ENCODE measurements around the gene GPR63. TPM values are rescaled to one million over a fixed set of nuclear protein-coding genes. Genes with fewer than 3 reads are reported as not detected.
A peak's percentile ranks its signal among the peaks of the same experiment; 100 is the strongest.

Gene GPR63
- total RNA-seq, 1 experiment from 2014 or later: 5.9 TPM

DNA sequence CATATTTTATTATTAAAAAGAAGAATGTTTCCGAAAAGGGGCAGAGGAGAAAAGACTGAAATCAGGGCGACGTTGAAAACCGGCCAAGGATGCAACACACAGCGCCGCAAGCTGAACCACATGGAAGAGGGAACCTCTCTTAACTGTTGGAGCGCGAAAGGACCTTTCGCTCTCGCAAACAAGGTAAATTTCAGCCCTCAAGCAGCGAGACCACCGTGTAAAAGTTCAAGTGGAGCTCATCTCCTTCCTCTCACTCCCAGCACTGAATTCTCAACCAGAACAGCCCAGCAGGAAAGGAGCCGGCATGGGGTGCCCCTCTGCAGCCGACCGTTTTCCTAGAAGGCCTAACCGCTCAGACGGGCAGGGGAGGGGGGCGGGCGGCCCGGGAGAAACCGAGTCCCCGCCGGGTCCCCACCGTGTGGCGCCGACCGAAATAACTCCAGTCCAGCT, 621 bp downstream of the GPR63 start:
- no CpG with 5 or more reads among the region's 27 CpGs for WGBS (ENCODE audit: extremely low coverage, insufficient read length, low lambda C conversion rate)
- peak overlapping the region; percentile 80 for H3K4me2 ChIP-seq (ENCODE audit: insufficient read depth, insufficient read length, low read length)

More for the DNA sequence above, 621 bp downstream of the GPR63 start:
- peak overlapping the region; percentile 95 to 99 for H3K4me3 Mint-ChIP-seq
- Histone ChIP-seq H4K91ac (ENCODE audit: insufficient read length, low read depth, low read length) (no peak overlapping the region), H3K23ac (ENCODE audit: insufficient read length, low read depth, low read length) (no peak overlapping the region), H2BK15ac (ENCODE audit: low read depth, low read length) (no peak overlapping the region), H2BK120ac (ENCODE audit: low read depth, low read length, poor library complexity, severe bottlenecking) (no peak overlapping the region), H3K27ac (ENCODE audit: insufficient read length, low read depth, low read length) (no peak overlapping the region), H2AK5ac (ENCODE audit: insufficient read length, low read length) (no peak overlapping the region), H4K20me1 (ENCODE audit: control insufficient read depth, insufficient read depth, insufficient read length) (no peaks in the 10 kb centered on the region), H3K14ac (ENCODE audit: insufficient read depth, low read length) (peak overlapping the region; percentile 91), H3K23me2 (ENCODE audit: insufficient read length, low read depth, low read length, poor library complexity, severe bottlenecking) (peaks cover 12% of the 10 kb centered on the region), H3K4me1 (ENCODE audit: insufficient read depth, low read length) (no peaks in the 10 kb centered on the region; the same call in 1 of the 2 replicates), H2BK12ac (ENCODE audit: insufficient read length, low read depth, low read length) (no peak overlapping the region), H3K9me3 (ENCODE audit: control insufficient read depth, low read depth, low read length) (no peaks in the 10 kb centered on the region), H2AFZ (ENCODE audit: low read length) (no peak overlapping the region), H4K5ac (ENCODE audit: insufficient read length, low read depth, low read length) (no peak overlapping the region), H3K79me2 (ENCODE audit: insufficient read depth, low read length) (peaks cover 2% of the 10 kb centered on the region; the same call in 1 of the 2 replicates), H3K18ac (ENCODE audit: insufficient read length, low read depth, low read length) (peak overlapping the region; percentile 77), H3T11ph (ENCODE audit: low read length) (no peak overlapping the region), H3K79me1 (ENCODE audit: insufficient read depth, low read depth, low read length, poor library complexity, severe bottlenecking) (peaks cover 2% of the 10 kb centered on the region), H3K27me3 (ENCODE audit: insufficient read depth, low read length) (peaks cover 7% of the 10 kb centered on the region), H3K56ac (ENCODE audit: insufficient read length, low read depth, low read length) (no peak overlapping the region), H3K4ac (ENCODE audit: low read depth, low read length) (no peak overlapping the region), H3K9ac (ENCODE audit: extremely low read depth, insufficient read length, low read length) (peak overlapping the region; percentile 97), H2BK20ac (ENCODE audit: low read depth, low read length, poor library complexity, severe bottlenecking) (no peak overlapping the region), H4K8ac (replicated peaks; ENCODE audit: insufficient read length, low read depth, low read length) (no peak overlapping the region), H2BK5ac (ENCODE audit: insufficient read length, low read length) (no peak overlapping the region)
- TF ChIP-seq, protein P1, sequence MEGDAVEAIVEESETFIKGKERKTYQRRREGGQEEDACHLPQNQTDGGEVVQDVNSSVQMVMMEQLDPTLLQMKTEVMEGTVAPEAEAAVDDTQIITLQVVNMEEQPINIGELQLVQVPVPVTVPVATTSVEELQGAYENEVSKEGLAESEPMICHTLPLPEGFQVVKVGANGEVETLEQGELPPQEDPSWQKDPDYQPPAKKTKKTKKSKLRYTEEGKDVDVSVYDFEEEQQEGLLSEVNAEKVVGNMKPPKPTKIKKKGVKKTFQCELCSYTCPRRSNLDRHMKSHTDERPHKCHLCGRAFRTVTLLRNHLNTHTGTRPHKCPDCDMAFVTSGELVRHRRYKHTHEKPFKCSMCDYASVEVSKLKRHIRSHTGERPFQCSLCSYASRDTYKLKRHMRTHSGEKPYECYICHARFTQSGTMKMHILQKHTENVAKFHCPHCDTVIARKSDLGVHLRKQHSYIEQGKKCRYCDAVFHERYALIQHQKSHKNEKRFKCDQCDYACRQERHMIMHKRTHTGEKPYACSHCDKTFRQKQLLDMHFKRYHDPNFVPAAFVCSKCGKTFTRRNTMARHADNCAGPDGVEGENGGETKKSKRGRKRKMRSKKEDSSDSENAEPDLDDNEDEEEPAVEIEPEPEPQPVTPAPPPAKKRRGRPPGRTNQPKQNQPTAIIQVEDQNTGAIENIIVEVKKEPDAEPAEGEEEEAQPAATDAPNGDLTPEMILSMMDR (conservative IDR thresholded peaks at IDR 0.05): no peak
- peaks cover 24% of the 10 kb centered on the region for H3K27me3 Mint-ChIP-seq (ENCODE audit: low read depth)
- H3K4me1 Mint-ChIP-seq: peaks cover 34 to 36% of the 10 kb centered on the region in 2 experiments
- no peaks in the 10 kb centered on the region for H3K9me3 Mint-ChIP-seq
- DNase-seq: no peak
- H3K36me3 Mint-ChIP-seq (ENCODE audit: insufficient read depth in 1 of 3, low read depth in 3 of 3): peaks cover 0 to 8% (median 0%) of the 10 kb centered on the region in 3 experiments; a peak in 2 of 7 replicates
- H3K27ac Mint-ChIP-seq: peak overlapping the region; percentile 81 to 98 (median 96)
